RWPE1 (cell line): Measurements from ENCODE around the gene EXOG.

Source experiments
- CTCF ChIA-PET: fragments of 350-600 bp; sonication (Branson Sonifier 250); formaldehyde crosslinking; extraction: SDS; loops from one replicate; lab custom pipeline; 2021; lab: Yijun Ruan, JAX
- POLR2A ChIA-PET: fragments of 400-600 bp; formaldehyde crosslinking; extraction: SDS; loops from one replicate; lab custom pipeline; 2020; ENCODE audit warnings: antibody characterized with exemption; ENCODE audit not compliant: low non-redundant PET; lab: Yijun Ruan, JAX
- DNase-seq: peaks from one replicate; pipeline ENCODE4 v3.0.0; 2012; ENCODE audit warnings: low spot score
- H3K27ac ChIP-seq: fragments of 450-650 bp; 2 replicates; pipeline ENCODE4 v1.5.1; 2017
- TF ChIP-seq, protein P1 (sequence below): fragments of 450-650 bp; conservative IDR thresholded peaks from 2 replicates; pipeline ENCODE4 v1.5.1; 2017; ENCODE audit warnings: low read depth, mild to moderate bottlenecking

The EXOG gene

DNA sequence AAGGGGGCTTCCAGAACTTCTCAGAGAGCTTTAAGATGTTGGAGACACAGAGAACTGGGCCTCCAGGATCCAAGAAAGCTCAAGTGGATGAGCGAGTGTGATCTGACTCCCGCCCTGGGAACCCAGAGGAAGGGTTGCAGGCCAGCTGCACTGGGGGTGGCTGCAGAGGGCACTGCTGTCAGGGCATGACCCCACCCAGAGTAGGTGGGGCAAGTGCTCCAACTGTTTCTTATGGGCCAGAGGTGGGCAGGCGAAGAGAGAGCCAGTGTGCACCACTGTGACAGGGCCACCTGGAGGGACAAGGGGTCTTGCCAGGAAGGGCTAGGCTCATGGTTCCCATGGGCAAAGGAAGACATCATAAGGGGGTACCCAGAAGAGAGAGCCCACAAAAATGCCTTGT is 48.8 kb downstream of the EXOG start:
- ChIA-PET POLR2A (no interaction called here), CTCF (interaction anchor here (0.7 kb wide), 1 partner anchor 284 kb away, joined by 5 read pairs; no protein-coding TSS in a partner anchor)
- H3K27ac ChIP-seq = no peak overlapping the region
- TF ChIP-seq, protein P1, sequence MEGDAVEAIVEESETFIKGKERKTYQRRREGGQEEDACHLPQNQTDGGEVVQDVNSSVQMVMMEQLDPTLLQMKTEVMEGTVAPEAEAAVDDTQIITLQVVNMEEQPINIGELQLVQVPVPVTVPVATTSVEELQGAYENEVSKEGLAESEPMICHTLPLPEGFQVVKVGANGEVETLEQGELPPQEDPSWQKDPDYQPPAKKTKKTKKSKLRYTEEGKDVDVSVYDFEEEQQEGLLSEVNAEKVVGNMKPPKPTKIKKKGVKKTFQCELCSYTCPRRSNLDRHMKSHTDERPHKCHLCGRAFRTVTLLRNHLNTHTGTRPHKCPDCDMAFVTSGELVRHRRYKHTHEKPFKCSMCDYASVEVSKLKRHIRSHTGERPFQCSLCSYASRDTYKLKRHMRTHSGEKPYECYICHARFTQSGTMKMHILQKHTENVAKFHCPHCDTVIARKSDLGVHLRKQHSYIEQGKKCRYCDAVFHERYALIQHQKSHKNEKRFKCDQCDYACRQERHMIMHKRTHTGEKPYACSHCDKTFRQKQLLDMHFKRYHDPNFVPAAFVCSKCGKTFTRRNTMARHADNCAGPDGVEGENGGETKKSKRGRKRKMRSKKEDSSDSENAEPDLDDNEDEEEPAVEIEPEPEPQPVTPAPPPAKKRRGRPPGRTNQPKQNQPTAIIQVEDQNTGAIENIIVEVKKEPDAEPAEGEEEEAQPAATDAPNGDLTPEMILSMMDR = no peak
- no peak for DNase-seq

DNA sequence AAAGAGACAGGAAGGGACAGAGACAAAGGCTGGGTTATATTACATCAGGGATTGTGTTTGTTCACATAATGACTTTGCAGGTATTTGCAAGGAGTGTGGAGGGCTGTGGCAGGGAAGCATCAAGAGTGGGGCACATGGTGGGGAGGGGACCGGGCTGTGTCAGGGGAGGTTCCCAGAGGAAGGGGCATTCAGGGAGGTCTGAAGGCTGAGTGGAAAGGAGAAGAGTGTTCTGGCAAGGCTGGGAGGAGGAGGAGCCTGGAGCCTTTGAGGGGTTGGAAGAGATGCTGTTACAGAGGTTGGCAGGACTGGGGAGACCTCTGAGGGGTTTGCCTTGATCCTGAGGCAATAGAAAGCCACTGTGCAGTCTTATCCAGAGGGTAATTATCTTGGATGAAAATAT is 49.4 kb downstream of the EXOG start:
- H3K27ac ChIP-seq = no peak overlapping the region
- ChIA-PET POLR2A (no interaction called here), CTCF (interaction anchor here (0.7 kb wide), 1 partner anchor 283 kb away, joined by 5 read pairs; no protein-coding TSS in a partner anchor)
- no peak for DNase-seq
- TF ChIP-seq, protein P1 = no peak

DNA sequence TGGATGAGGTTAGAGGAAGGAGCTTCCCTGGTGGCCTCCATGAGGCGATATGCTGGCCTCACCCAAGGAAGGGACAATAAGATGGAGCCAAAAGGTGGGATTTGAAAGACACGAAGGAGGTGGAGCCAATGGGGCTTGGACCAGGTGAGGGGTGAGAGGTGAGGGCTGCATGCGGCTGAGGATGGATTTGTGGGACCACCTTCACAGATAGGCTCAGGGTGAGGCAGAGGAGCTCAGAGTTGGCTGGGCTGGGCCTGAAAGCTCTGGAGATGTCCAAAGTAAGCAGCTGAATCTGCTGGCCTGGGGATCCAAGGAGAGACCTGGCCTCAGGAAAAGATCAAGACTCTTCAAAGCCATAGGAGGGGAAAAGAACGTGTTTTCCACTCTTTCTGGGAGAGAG is 49.8 kb downstream of the EXOG start:
- DNase-seq = no peak
- CTCF ChIA-PET = no interaction called here
- POLR2A ChIA-PET = no interaction called here
- TF ChIP-seq, protein P1 = no peak
- H3K27ac ChIP-seq = no peak overlapping the region

DNA sequence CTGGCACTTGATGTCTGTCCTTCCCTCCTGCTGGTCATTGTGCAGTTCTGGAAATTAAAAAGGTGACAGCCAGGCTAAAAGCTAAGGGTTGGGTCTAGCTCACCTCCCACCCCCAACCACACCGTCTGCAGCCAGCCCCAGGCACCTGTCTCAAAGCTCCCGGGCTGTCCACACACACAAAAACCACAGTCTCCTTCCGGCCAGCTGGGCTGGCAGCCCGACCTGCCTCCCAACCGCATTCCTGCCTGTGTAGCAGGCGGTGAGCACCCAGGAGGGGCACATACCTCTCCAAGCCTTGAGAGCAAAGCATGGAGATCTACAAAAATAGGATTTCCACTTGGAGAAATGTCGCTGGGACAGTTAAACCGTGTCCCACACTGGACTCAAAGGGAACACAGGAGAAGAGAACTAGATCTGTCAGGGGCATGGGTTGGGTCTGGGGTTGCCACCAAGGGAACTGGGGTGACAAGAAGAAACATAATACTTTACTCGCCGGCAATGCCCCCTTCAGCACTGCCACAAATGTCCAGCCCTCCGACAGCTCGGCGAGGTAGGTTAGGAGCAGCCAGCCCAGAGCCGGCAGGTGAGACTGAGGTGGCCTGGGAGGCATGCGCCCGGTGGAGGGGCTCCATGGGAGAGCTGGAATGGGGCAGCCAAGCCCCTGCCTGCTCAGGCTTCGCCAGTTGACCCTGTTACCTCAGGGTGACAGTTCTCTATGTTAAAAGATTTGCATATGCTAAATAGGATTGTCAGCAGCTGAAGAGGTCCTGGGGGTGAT is 52.2 kb downstream of the EXOG start:
- DNase-seq = no peak
- ChIA-PET POLR2A (no interaction called here), CTCF (interaction anchor here (0.9 kb wide), 1 partner anchor 27 kb away, joined by 3 read pairs; no protein-coding TSS in a partner anchor)
- H3K27ac ChIP-seq = no peak overlapping the region
- TF ChIP-seq, protein P1 = no peak

DNA sequence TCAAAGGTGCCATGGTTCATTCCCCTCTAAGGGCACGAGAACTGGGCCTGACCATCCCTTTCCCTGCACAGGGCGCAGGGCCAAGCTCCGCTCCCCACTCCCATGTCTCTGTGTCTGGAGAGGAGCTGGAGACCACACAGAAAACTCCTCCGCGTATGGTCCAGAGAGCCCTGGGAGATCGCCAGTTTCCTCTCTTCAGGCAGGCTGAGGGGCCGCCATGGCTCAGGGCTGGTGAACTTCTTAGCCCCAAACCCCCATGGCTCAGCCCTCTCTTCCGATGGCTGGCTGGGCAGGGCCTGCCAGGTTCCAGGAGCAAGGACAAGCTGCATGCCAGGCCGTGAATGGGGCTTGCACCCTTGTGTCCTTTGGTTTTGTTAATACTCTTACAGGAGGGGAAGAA is 52.9 kb downstream of the EXOG start:
- CTCF ChIA-PET = no interaction called here
- TF ChIP-seq, protein P1 = no peak
- no peak for DNase-seq
- POLR2A ChIA-PET = no interaction called here
- no peak overlapping the region for H3K27ac ChIP-seq

DNA sequence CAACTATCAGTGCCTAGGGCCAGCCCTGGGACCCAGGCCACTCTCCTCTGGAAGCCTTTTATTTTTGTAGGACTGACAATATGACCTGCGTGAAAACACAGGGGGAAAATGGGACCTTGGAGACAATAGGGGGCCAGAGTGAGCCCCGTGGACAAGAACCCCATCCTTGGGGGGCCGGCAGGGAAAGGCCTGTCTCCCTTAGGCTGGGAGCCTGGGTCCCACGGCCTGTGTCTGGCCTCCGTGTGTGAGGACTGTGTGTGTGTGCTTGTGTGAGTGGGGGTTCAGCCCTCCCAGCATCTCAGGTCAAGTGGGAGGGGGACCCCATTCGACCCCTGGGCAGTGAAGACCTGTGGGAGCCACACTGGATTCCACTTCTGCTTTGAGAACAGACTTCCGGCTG is 53.3 kb downstream of the EXOG start:
- CTCF ChIA-PET = no interaction called here
- H3K27ac ChIP-seq = no peak overlapping the region
- TF ChIP-seq, protein P1 = no peak
- POLR2A ChIA-PET = no interaction called here
- DNase-seq = no peak
